GM20000 (cell line): ENCODE data around the gene DPH3.

Experiments
- DNase-seq: peaks from one replicate; pipeline ENCODE4 v3.0.0; 2012; ENCODE audit warnings: low spot score
- CTCF ChIP-seq: IDR thresholded peaks from 2 replicates; pipeline ENCODE4 v1.5.1; 2012; ENCODE audit warnings: mild to moderate bottlenecking, control low read depth; ENCODE audit errors: extremely low read depth, missing control alignments

The DPH3 gene

DNA sequence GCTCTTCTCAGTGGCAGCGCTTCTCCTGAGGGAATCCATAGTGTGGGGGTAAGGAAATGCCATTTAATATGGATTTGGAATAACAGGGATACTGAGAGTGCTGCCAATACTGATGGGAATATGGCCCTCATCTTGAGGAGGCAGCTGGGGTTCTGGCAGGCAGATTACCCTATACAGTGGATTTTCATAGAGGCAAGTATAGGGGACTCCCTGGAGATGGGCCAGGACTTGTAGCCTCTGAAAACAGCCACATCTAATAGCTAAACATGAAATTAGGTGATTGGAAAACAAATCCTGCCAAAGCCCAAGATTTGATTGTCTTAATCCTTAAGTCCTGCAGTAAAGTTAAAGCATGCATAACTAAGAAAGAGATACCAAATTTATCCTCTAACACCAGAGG lies 30.9 kb downstream of the DPH3 start:
- DNase-seq, result no peak
- TF ChIP-seq CTCF, result no peak

DNA sequence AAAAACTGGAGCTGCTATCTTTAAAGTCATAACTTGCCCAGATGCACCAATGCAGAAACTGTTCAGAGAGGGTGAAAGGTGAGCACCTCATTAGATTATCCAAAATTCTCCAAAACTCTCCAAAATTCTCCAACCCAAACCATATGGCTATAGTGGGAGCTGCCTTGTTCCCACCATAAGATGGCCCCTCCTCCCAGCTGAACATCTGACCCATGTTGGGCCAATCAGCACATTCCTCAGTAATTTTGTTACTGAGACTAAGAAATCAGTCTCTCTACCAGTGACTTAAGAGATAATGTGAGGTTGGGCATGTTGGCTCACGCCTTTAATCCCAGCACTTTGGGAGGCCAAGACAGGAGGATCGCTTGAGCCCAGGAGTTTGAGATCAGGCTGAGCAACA lies 32.8 kb downstream of the DPH3 start:
- DNase-seq, result no peak
- no peak for TF ChIP-seq CTCF

DNA sequence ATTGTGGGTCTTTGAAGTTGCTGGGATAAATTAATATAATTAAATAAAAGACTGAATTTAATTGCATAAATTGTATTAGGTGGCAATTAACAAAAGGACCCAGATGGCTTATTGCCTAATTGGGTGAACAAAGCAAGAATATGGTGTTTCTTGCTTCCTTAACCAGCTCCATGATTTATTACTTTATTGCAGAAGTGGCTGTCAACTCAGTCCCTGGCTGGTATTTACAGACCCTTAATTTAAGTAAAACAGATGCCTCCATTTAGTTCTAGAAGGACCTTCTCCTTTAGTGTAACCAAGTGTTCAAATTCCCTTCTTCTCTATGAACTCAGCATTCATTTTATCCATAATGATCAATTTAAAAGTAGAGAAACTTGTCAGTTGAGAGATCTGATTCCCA lies 35.1 kb downstream of the DPH3 start:
- TF ChIP-seq CTCF, result no peak
- DNase-seq, result no peak

DNA sequence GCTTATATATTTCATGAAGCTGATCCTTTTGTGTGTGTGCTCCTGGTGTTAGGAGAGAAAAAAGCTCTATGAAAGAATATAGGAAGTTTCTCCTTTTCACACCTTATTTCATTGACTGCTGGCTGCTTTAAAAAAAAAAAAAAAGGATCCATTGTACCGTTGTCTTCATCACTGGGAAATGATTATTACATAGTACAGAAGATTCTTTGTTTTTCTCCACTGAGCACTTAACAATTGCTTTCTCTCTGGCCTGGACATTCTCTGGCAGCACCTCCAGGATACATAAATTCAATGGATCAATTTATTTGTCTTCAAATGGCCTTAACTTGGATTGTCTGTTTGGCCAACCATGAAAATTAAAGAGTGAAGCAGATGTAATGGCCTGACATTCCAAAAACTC lies 37.2 kb downstream of the DPH3 start:
- no peak for DNase-seq

GRCh38 chr3:16224325-16224724 lies 40.4 kb downstream of the DPH3 start:
- DNase-seq, result no peak
- no peak for TF ChIP-seq CTCF

More for the DNA sequence above, 37.2 kb downstream of the DPH3 start:
- no peak for TF ChIP-seq CTCF

- no peak for TF ChIP-seq CTCF
- DNase-seq, result no peak
These were observed 42.2 kb downstream of the DPH3 start for GRCh38 chr3:16222547-16222946.

DNA sequence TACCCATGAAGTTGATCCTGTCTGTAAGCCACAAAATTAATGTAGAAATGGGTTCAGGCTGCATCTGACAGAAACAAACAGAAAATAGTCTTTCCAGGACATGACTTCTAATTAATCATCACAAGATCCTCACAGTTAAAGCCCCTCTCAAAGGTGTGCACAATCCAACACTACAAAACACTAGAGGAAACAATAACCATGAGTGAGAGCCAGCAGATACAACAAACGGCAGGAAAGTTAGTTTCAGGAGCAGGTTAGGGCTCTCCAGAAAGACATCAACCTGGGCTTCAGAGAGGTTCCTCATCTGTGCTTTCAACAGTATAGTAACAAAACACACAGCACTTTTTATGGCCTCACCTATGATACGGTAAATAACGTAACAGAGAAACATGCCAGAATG lies 42.8 kb downstream of the DPH3 start:
- DNase-seq, result no peak
- no peak for TF ChIP-seq CTCF

- no peak for DNase-seq
- TF ChIP-seq CTCF, result no peak
These were observed 45.0 kb downstream of the DPH3 start for GRCh38 chr3:16219777-16220176.
